Measurements from ENCODE around the gene DAO. TPM values are rescaled to one million over a fixed set of nuclear protein-coding genes. Genes with fewer than 3 reads are reported as not detected.
A peak's percentile ranks its signal among the peaks of the same experiment; 100 is the strongest.

DAO gene
- total and polyA plus RNA-seq, 8 donors, result not detected

DNA sequence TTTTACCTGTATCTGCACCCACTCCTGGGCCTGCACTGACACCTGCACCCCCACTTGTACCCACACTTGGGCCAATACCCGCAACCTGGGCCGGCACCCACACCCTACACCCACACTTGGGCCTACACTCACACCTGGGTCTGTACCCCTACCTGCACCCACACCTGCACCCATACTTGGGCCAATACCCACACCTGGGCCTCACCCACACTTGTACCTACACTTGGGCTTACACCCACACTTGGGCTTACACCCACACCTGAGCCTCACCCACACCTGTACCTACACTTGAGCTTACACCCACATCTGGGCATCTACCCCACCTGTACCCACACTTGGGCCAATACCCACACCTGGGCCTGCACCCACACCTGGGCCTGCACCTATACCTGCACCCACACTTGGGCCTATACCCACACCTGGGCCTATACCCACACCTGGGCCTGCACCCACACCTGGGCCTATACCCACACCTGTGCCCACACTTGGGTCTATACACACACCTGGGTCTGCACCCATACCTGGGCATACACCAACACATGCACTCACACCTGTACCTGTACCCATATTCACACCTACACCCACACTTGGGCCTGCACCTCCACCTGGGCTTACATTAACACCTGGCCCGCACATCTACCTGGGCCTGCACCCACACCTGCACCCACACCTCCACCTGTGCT is 39.2 kb downstream of the DAO start:
- H3K9me3 ChIP-seq, result peaks cover 0 to 5% of the 10 kb centered on the region in 2 donors
- H3K4me1 ChIP-seq, result peaks cover 0 to 2% of the 10 kb centered on the region in 2 donors
- no peaks in the 10 kb centered on the region for H3K36me3 ChIP-seq
- intact Hi-C loops (cut with DNase I), result no loop called here
- no peak for DNase-seq
- TF ChIP-seq, protein P1, sequence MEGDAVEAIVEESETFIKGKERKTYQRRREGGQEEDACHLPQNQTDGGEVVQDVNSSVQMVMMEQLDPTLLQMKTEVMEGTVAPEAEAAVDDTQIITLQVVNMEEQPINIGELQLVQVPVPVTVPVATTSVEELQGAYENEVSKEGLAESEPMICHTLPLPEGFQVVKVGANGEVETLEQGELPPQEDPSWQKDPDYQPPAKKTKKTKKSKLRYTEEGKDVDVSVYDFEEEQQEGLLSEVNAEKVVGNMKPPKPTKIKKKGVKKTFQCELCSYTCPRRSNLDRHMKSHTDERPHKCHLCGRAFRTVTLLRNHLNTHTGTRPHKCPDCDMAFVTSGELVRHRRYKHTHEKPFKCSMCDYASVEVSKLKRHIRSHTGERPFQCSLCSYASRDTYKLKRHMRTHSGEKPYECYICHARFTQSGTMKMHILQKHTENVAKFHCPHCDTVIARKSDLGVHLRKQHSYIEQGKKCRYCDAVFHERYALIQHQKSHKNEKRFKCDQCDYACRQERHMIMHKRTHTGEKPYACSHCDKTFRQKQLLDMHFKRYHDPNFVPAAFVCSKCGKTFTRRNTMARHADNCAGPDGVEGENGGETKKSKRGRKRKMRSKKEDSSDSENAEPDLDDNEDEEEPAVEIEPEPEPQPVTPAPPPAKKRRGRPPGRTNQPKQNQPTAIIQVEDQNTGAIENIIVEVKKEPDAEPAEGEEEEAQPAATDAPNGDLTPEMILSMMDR (IDR thresholded peaks at IDR 0.05), result no peak
- H3K27me3 ChIP-seq, result no peaks in the 10 kb centered on the region
- no peak overlapping the region for H3K27ac ChIP-seq
- no peak for ATAC-seq
- H3K4me3 ChIP-seq, result no peak overlapping the region

DNA sequence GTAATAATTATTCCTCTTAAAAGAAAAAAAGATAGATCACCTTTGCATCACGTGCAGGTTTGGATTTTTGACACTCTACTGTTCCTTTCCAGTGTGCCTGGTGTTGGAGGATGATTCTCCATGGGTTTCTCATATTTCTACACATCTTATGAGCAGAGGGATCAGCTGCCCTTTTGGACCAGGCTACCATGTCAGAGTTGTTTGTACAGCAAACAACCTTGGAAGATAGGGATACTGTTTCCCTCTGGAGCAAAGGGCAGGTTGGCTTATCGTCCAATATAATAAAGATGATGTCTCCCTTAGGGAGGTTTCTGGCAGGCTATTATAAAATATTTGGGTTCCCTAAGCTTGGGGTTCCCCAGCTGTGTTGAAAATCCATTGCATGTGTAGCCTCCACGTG is 42.1 kb downstream of the DAO start:
- Histone ChIP-seq H3K36me3 (no peaks in the 10 kb centered on the region), H3K9me3 (peaks cover 0 to 5% of the 10 kb centered on the region in 2 donors), H3K27ac (no peak overlapping the region), H3K27me3 (no peaks in the 10 kb centered on the region), H3K4me3 (no peak overlapping the region), H3K4me1 (no peaks in the 10 kb centered on the region)
- DNase-seq, result no peak
- ATAC-seq, result no peak
- intact Hi-C loops (cut with DNase I), result no loop called here
- TF ChIP-seq, protein P1 (IDR thresholded peaks at IDR 0.05), result no peak

DNA sequence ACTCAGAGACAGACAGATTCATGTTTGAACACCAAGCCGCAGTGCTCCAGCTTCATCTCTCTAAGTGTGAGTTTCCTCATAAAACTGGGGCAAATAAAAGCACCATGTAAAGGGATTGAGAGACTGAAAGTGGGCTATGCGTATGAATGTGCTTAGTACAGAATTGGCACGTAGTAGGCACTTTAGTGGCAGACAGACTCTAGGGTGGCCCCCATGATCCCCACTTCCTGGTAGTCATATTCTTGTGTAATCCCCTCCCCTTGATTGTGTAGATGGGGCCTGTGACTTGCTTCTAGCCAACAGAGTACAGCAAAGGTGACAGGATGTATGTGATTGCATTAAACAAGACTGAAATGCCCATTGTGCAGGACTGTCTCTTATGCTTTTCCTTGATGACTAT is 43.0 kb downstream of the DAO start:
- TF ChIP-seq, protein P1 (IDR thresholded peaks at IDR 0.05), result no peak
- no peak for DNase-seq
- H3K36me3 ChIP-seq, result no peaks in the 10 kb centered on the region
- H3K27me3 ChIP-seq, result no peaks in the 10 kb centered on the region
- intact Hi-C loops (cut with DNase I), result no loop called here
- no peak overlapping the region for H3K27ac ChIP-seq
- H3K9me3 ChIP-seq, result peaks cover 0 to 5% of the 10 kb centered on the region in 2 donors
- H3K4me1 ChIP-seq, result no peaks in the 10 kb centered on the region
- H3K4me3 ChIP-seq, result no peak overlapping the region
- ATAC-seq, result no peak

DNA sequence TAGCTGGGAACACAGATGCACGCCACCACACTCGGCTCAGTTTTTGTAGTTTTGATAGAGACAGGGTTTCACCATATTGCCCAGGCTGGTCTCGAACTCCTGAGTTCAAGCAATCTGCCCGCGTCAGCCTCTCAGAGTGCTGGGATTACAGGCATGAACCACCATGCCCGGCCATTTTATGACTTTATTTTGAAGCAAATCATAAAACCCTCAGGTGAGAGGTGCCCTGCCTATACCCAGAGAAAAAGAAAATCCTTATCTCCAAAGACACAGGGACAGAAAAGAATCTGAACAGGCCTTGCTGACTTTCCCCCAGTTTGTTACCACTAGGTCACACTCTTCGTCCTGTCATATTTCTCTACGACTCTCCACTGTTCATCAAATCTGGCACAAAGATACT is 48.8 kb downstream of the DAO start:
- TF ChIP-seq, protein P1 (IDR thresholded peaks at IDR 0.05), result no peak
- intact Hi-C loops (cut with DNase I), result no loop called here
- no peak for ATAC-seq
- Histone ChIP-seq H3K27ac (no peak overlapping the region), H3K36me3 (no peaks in the 10 kb centered on the region), H3K4me1 (no peaks in the 10 kb centered on the region), H3K4me3 (no peak overlapping the region), H3K27me3 (no peaks in the 10 kb centered on the region), H3K9me3 (no peaks in the 10 kb centered on the region)
- no peak for DNase-seq

DNA sequence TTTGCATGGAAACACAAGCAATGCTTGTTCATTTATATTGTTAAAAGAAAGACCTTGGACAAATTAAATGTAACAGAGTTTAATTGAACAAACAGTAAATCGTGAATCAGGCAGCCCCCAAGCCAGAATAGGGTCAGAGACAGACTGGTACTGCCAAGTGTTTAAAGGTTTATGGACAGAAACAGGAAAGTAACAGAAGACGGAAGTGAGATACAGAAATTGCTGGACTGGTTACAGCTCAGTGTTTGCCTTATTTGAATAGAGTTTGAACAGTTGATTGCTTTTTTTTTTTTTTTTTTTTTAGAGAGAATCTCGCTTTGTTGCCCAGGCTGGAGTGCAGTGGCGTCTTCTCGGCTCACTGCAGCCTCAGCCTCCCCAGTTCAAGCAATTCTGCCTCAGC is 50.3 kb downstream of the DAO start:
- Histone ChIP-seq H3K4me3 (no peak overlapping the region), H3K27ac (no peak overlapping the region), H3K9me3 (no peaks in the 10 kb centered on the region), H3K27me3 (no peaks in the 10 kb centered on the region), H3K4me1 (no peaks in the 10 kb centered on the region), H3K36me3 (no peaks in the 10 kb centered on the region)
- ATAC-seq (peak; percentile 57), DNase-seq (no peak)
- TF ChIP-seq, protein P1 (IDR thresholded peaks at IDR 0.05), result no peak
- intact Hi-C loops (cut with DNase I), result no loop called here

All from left lung (tissue), 10 donors.